ENCODE results near the gene BZW1. TPM values are rescaled to one million over a fixed set of nuclear protein-coding genes. Genes with fewer than 3 reads are reported as not detected.
A peak's percentile ranks its signal among the peaks of the same experiment; 100 is the strongest.
"Not testable (repeated sequence)": the region's sequence is repeated elsewhere in the genome, so short reads cannot be mapped to it uniquely, and the experiment has no call there.

BZW1 gene
- total RNA-seq, 4 donors from 2014 or later, result 179 to 285 (median 244) TPM

DNA sequence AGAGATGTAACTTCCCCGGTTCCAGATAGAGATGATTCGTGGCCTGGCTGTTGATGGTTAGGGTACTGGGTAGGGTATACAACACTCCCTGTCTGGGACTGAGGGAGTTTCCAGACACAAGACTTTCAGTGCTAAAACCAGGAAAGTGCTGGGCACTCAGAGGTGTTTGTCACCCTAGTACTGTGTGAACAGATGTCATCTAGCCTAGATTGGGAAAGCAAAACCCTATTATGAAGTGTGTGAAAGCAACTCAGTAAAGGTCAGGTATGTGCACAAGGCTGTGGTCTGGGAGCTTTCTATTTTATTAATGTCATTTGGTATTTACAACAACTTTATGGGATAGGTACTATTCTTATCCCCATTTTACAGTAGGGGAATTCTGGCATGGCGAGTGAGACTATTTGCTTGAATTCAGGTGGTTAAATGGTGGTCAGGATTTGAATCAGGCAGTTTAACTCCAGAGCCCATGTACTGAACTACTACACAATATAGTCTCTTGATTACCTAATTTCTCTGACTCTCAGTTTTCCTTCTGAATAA is 2.6 kb downstream of the BZW1 start:
- Histone ChIP-seq H3K36me3 (peaks cover under 1 to 56% (median 34%) of the 10 kb centered on the region in 3 donors), H3K27me3 (no peaks in the 10 kb centered on the region), H3K9me3 (no peaks in the 10 kb centered on the region), H3K27ac (peak overlapping the region in 2 of 4 donors; percentile 40 to 98), H3K4me3 (peak overlapping the region in 1 of 4 donors; percentile 2), H3K4me1 (peaks cover 2 to 57% (median 26%) of the 10 kb centered on the region in 4 donors)
- DNase-seq (ENCODE audit: low spot score in 2 of 2), result no peak
- TF ChIP-seq, protein P1, sequence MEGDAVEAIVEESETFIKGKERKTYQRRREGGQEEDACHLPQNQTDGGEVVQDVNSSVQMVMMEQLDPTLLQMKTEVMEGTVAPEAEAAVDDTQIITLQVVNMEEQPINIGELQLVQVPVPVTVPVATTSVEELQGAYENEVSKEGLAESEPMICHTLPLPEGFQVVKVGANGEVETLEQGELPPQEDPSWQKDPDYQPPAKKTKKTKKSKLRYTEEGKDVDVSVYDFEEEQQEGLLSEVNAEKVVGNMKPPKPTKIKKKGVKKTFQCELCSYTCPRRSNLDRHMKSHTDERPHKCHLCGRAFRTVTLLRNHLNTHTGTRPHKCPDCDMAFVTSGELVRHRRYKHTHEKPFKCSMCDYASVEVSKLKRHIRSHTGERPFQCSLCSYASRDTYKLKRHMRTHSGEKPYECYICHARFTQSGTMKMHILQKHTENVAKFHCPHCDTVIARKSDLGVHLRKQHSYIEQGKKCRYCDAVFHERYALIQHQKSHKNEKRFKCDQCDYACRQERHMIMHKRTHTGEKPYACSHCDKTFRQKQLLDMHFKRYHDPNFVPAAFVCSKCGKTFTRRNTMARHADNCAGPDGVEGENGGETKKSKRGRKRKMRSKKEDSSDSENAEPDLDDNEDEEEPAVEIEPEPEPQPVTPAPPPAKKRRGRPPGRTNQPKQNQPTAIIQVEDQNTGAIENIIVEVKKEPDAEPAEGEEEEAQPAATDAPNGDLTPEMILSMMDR (IDR thresholded peaks at IDR 0.05), result no peak
- TF ChIP-seq POLR2A (IDR thresholded peaks at IDR 0.05) (no peak), EP300 (IDR thresholded peaks at IDR 0.05) (no peak)
- 63 to 71% methylated on average over 3 of the region's 3 CpGs for WGBS, 2 donors

DNA sequence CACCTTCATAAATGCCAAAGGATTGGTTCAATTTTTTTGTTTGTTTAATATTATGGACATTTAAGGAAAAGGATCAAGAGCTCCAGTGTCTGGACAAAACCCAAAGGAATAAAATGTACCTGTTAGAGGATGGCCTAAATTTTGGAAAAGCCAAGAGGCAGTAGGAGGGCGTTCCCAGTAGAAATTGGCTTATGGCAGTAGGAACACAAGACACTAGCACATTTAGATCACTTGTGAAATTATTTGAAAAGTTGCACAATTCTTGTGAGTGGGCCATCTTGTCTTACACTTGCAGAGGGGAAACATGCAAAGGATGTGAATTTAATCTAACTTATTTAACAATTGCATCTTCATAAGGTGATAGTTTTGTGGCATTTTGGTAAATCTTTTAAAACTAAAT is 3.2 kb downstream of the BZW1 start:
- H3K9me3 ChIP-seq, result no peaks in the 10 kb centered on the region
- H3K4me3 ChIP-seq, result no peak overlapping the region
- H3K36me3 ChIP-seq, result peaks cover 2 to 61% (median 34%) of the 10 kb centered on the region in 3 donors
- H3K4me1 ChIP-seq, result peaks cover under 1 to 51% (median 26%) of the 10 kb centered on the region in 4 donors
- 77 to 85% methylated on average over 1 of the region's 1 CpG for WGBS, 2 donors
- H3K27me3 ChIP-seq, result no peaks in the 10 kb centered on the region
- TF ChIP-seq, protein P1 (IDR thresholded peaks at IDR 0.05), result no peak
- TF ChIP-seq EP300 (IDR thresholded peaks at IDR 0.05), result peak in 1 of 2 donors; percentile 68
- no peak for TF ChIP-seq POLR2A (IDR thresholded peaks at IDR 0.05)
- DNase-seq (ENCODE audit: low spot score in 2 of 2), result peak in 1 of 2 donors; percentile 40
- peak overlapping the region in 2 of 4 donors; percentile 40 to 98 for H3K27ac ChIP-seq

DNA sequence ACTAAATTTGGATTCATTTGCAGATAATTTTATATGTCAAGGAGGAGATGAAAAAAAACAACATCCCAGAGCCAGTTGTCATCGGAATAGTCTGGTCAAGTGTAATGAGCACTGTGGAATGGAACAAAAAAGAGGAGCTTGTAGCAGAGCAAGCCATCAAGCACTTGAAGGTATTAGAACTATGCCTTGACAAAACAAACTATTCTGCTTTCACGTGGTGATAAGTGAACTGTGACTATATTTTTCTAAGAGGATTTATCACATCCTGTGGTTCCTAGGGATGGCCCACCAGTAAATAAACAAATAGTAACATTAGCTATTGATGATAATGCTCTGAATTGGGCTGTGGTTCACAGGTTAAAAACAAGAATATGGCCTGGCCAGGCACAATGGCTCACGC is 7.0 kb downstream of the BZW1 start:
- 82 to 84% methylated on average over 3 of the region's 3 CpGs for WGBS, 2 donors
- not testable (repeated sequence) for H3K9me3 ChIP-seq; H3K27ac ChIP-seq; H3K4me3 ChIP-seq; H3K27me3 ChIP-seq; DNase-seq (ENCODE audit: low spot score in 2 of 2)
- Histone ChIP-seq H3K4me1 (peaks cover 0 to 29% (median 8%) of the 10 kb centered on the region in 4 donors), H3K36me3 (peaks cover 10 to 83% (median 49%) of the 10 kb centered on the region in 3 donors)

DNA sequence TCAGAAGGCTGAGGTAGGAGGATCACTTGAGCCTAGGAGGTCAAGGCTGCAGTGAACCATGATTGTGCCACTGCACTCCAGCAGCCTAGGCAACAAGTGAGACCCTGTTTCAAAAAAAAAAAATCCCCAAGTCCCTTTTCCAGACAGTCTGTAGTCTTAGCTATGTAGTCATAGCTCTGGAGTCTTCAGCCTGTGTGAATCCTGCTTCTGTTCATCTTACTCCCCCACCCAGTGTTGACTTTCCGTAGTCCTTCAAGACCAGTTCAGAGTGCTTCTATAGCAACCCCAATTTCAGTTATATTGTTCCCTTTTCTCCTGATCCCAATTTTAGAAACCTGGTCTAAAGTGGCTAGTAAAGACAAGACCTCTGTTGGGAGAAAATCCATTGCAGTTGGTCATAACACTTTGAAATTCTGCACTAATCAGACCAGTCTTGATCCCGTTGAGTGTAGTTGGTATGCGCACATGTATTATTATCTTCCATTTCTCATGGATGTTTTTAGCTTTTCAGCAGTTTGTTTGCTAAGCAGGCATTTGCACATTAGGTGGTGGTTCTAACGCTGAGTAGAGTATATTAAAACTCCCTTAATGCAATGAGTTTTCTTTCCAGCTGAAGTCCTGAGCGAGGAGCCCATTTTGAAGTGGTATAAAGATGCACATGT is 9.0 kb downstream of the BZW1 start:
- TF ChIP-seq, protein P1 (IDR thresholded peaks at IDR 0.05), result no peak
- TF ChIP-seq EP300 (IDR thresholded peaks at IDR 0.05), result no peak
- TF ChIP-seq POLR2A (IDR thresholded peaks at IDR 0.05), result no peak
- Histone ChIP-seq H3K4me1 (peaks cover 0 to 9% (median 0%) of the 10 kb centered on the region in 4 donors), H3K27me3 (no peaks in the 10 kb centered on the region), H3K27ac (no peak overlapping the region), H3K36me3 (peaks cover 10 to 83% (median 40%) of the 10 kb centered on the region in 3 donors), H3K4me3 (no peak overlapping the region), H3K9me3 (no peaks in the 10 kb centered on the region)
- WGBS, 2 donors, result 95% methylated on average over 5 of the region's 5 CpGs
- no peak for DNase-seq (ENCODE audit: low spot score in 2 of 2)

DNA sequence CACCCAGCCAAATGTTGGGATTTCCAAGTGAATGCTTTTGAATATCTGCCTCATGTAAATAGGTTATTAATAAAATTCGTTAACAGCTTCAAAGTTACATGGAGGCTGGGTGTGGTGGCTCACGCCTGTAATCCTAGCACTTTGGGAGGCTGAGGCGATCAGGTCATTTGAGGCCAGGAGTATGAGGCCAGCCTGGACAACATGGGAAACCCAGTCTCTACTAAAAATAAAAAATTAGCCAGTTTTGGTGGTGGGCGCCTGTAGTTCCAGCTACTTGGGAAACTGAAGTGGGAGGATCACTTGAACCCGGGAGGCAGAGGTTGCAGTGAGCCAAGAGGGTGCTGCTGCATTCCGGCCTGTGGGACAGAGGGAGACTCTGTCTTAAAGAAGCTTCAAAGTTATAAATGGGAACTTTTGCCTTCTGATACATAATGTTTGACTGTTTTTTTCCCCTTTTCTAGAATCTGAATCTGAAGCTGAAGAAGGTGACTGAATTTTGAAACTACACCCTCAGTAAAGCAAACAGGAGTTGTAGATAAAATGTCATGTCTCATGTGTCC is 10.1 kb downstream of the BZW1 start:
- Histone ChIP-seq H3K36me3 (peaks cover 10 to 73% (median 33%) of the 10 kb centered on the region in 3 donors), H3K9me3 (no peaks in the 10 kb centered on the region), H3K27ac (no peak overlapping the region), H3K4me1 (peaks cover 0 to 4% (median 0%) of the 10 kb centered on the region in 4 donors), H3K27me3 (no peaks in the 10 kb centered on the region), H3K4me3 (no peak overlapping the region)
- 82 to 84% methylated on average over 6 of the region's 6 CpGs for WGBS, 2 donors
- no peak for DNase-seq (ENCODE audit: low spot score in 2 of 2)
- TF ChIP-seq, protein P1 (IDR thresholded peaks at IDR 0.05), result no peak
- TF ChIP-seq POLR2A (IDR thresholded peaks at IDR 0.05) (no peak), EP300 (IDR thresholded peaks at IDR 0.05) (no peak)

Measured in tibial nerve (tissue), 4 donors.